Measurements from ENCODE around the gene PDZD2. TPM values are rescaled to one million over a fixed set of nuclear protein-coding genes. Genes with fewer than 3 reads are reported as not detected.
A peak's percentile ranks its signal among the peaks of the same experiment; 100 is the strongest.
"Not testable (repeated sequence)": the region's sequence is repeated elsewhere in the genome, so short reads cannot be mapped to it uniquely, and the experiment has no call there.

PDZD2 gene
- total RNA-seq, 2 donors from 2014 or later = 1.4 to 3.0 TPM

DNA sequence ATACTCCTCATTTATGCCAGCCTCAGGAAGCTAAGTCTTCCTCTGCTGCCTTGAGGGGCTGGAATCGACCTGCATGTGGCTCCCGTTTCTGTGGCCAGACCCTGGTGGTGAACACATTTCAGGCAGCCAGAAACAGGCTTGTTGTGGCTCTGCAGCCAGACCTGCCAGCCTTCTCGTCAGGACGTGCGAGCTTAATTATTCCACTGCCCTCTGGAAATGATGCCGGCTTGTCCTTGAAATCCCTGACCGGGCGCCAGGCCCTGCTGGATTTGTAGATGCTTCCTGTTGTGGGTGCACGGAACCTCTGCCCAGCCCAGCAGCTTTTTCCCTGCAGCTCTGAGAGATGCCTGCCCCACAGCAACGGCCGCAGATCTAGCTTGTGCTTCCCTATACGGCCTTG is 41.6 kb downstream of the PDZD2 start:
- H3K9me3 ChIP-seq (ENCODE audit: control insufficient read depth, low read length, poor library complexity, severe bottlenecking) = no peaks in the 10 kb centered on the region
- no peak for DNase-seq
- Mint-ChIP-seq H3K4me1 (no peaks in the 10 kb centered on the region), H3K4me3 (no peak overlapping the region), H3K27me3 (no peaks in the 10 kb centered on the region), H3K36me3 (ENCODE audit: low read depth) (no peaks in the 10 kb centered on the region), H3K27ac (no peak overlapping the region)
- no peak for ATAC-seq

DNA sequence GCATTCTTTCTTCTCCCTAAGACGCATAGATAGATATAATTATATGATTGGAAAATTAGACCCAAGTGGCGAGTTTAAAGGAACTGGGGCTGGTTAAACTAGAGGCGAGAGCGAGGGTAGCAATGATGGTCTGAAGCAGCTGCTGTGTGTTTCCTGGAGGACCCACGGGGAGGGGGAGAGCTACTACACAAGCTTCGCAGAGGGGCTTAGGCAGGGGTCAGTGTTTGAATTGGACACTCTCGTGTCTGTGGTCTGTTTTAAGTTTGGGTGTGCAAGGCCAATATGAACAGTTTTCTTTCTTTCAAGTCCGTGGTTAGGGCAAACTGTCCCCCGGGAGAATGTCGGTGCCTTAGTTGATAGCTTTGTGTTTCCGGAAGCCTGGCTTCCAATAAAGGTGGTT is 43.1 kb downstream of the PDZD2 start:
- Mint-ChIP-seq H3K36me3 (ENCODE audit: low read depth) (no peaks in the 10 kb centered on the region), H3K27ac (no peak overlapping the region), H3K4me1 (no peaks in the 10 kb centered on the region), H3K27me3 (no peaks in the 10 kb centered on the region), H3K4me3 (no peak overlapping the region)
- H3K9me3 ChIP-seq (ENCODE audit: control insufficient read depth, low read length, poor library complexity, severe bottlenecking) = no peaks in the 10 kb centered on the region
- ATAC-seq = no peak
- no peak for DNase-seq

DNA sequence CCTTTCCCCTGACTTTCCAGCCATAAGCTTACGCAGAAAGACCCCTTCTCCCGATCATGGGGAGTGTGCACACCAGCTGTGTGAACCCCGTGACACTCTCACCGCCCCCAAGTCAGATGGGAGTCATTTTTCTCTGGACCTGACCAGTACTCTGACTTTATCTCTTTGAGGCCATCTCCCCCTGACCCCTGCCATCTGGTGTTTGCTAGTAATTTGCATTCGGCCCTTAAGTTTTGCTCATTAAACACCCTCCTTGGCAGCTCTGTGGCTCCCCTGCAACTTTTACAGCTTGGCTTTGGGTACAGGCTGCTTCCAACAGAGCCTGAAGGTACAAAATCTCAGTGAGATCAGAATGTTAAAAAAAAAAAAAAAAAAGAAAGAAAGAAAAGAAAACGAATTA is 43.9 kb downstream of the PDZD2 start:
- no peaks in the 10 kb centered on the region for H3K9me3 ChIP-seq (ENCODE audit: control insufficient read depth, low read length, poor library complexity, severe bottlenecking)
- ATAC-seq (no peak), DNase-seq (no peak)
- no peaks in the 10 kb centered on the region for H3K4me1 Mint-ChIP-seq
- no peak overlapping the region for H3K27ac Mint-ChIP-seq
- no peaks in the 10 kb centered on the region for H3K36me3 Mint-ChIP-seq (ENCODE audit: low read depth)
- no peaks in the 10 kb centered on the region for H3K27me3 Mint-ChIP-seq
- no peak overlapping the region for H3K4me3 Mint-ChIP-seq

DNA sequence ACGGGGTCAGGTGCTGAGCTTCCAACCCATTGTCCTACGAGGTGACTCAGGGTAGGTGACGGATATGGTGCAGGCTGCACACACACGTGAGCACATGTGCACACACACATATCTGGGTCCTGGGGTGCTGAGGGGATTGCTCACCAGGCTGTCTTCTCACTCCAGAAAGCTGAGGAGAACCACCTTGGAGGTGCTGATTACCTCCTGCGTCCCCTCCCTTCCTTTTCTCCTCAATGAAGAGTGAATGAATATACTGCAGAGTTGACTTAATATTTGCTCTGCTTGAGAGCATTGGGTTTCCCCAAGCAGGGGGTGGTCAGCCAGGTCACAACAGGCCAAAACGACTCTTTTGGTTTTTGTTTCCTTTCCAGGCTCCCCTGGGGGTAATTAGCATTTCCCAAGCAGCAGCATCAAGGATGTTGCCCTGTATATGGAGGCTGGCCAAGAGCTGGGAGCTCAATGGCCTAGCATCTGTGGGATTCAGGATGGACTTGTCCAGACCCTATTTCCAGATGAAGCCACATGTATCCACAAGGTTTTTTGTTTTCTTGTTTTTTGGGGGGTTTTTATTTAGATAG is 49.7 kb downstream of the PDZD2 start:
- ATAC-seq (no peak), DNase-seq (no peak)
- Mint-ChIP-seq H3K36me3 (ENCODE audit: low read depth) (no peaks in the 10 kb centered on the region), H3K4me3 (no peak overlapping the region), H3K4me1 (no peaks in the 10 kb centered on the region), H3K27me3 (no peaks in the 10 kb centered on the region), H3K27ac (no peak overlapping the region)
- no peaks in the 10 kb centered on the region for H3K9me3 ChIP-seq (ENCODE audit: control insufficient read depth, low read length, poor library complexity, severe bottlenecking)

DNA sequence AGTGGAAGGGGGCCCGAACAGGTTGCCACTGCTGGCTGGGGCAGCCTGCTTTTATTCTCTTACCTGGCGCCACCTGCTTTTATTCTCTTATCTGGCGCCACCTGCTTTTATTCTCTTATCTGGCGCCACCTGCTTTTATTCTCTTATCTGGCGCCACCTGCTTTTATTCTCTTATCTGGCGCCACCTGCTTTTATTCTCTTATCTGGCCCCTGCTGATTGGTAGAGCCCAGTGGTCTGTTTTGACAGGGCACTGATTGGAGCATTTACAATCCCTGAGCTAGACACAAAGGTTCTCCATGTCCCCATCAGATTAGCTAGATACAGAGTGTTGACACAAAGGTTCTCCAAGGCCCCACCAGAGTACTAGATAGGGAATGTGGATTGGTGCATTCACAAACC is 52.5 kb downstream of the PDZD2 start:
- not testable (repeated sequence) for H3K4me3 Mint-ChIP-seq; H3K27ac Mint-ChIP-seq; ATAC-seq; H3K4me1 Mint-ChIP-seq; DNase-seq; H3K36me3 Mint-ChIP-seq (ENCODE audit: low read depth); H3K9me3 ChIP-seq (ENCODE audit: control insufficient read depth, low read length, poor library complexity, severe bottlenecking); H3K27me3 Mint-ChIP-seq

DNA sequence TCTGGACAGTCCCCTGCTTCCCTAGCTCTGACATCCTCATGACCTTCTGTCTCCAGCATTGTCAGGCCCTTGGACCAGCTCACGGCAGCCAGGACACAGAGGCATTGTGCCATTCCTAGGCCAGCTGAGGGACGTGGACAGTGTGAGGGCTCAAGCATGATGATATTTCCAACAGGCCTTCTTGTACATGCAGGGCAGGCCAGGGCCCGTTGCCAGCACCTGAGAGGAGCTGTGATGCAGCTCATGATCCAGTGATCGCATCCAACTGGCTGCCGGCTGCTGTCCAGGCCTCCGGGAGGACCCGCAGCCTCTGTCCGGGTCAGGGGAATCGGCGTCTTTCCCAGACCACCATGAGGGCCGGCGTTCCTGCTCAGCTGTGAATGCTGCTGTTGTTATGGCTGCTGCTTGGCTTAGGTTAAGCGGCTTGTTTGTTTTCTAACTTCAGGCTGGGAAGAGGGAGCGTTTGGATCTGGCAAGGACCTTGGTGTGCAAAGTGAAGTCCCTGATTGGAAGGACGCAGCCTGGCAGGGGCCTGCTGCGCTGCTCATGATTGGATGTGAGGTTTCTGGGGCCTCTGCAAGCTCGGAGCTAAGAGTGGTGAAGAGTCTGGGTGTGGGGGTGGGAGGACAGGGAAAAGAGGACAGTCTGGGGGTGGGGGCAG is 53.8 kb downstream of the PDZD2 start:
- DNase-seq = no peak
- H3K9me3 ChIP-seq (ENCODE audit: control insufficient read depth, low read length, poor library complexity, severe bottlenecking) = no peaks in the 10 kb centered on the region
- H3K4me1 Mint-ChIP-seq = no peaks in the 10 kb centered on the region
- ATAC-seq = no peak
- no peaks in the 10 kb centered on the region for H3K27me3 Mint-ChIP-seq
- H3K4me3 Mint-ChIP-seq = no peak overlapping the region
- H3K27ac Mint-ChIP-seq = no peak overlapping the region
- H3K36me3 Mint-ChIP-seq (ENCODE audit: low read depth) = no peaks in the 10 kb centered on the region

DNA sequence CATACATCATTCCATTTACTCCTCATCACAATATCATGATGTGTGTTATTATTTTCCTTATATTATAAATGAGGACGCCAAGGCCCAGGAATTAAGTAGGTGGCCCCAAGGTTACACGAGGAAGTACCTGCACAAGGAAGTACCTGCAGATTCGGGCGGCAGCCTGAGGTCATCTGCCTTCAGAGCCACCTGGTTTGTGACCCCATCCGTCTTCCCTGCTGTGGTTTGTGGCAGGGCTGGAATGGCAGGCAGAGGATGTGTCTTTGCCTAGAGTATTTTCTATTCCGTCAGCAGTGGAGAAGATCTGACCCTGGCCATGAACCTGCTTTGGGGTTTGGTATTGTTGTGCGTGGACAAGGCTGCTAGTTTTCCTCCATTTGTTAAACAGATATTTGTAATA is 59.7 kb downstream of the PDZD2 start:
- DNase-seq (no peak), ATAC-seq (no peak)
- Mint-ChIP-seq H3K36me3 (ENCODE audit: low read depth) (no peaks in the 10 kb centered on the region), H3K4me3 (no peak overlapping the region), H3K27me3 (peaks cover 16% of the 10 kb centered on the region), H3K27ac (peak overlapping the region; percentile 45), H3K4me1 (no peaks in the 10 kb centered on the region)
- no peaks in the 10 kb centered on the region for H3K9me3 ChIP-seq (ENCODE audit: control insufficient read depth, low read length, poor library complexity, severe bottlenecking)

DNA sequence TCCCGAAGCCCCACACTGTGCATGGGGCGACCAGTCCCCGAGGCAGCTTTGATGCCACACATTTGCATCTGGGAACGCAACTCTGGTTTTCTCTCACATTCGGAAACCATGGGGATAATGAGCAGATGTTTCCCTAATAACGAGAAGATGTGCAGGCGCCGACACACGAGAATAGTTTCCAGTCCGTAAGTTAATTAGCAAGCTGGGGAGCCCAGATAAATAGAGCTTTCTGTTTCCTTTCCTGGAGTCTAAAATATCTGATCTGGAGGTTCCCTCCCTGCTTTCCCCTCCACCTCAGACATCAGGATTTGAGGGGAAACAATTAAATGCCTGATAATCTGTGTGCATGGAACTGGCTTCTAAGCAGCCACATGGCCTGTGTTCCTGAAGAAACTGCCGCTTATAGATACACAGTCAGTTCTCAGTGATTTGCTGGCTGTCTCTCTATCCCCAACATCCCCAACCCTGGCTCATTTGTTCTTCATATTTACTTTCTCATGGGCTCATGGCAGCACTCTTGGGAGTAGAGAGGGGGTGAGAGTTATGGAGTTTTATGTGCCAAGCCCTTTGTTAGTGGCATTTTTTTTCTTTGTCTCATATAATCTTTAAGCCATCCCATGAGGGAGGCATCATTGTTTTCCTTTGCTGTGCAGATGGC is 62.8 kb downstream of the PDZD2 start:
- H3K4me3 Mint-ChIP-seq = no peak overlapping the region
- H3K27me3 Mint-ChIP-seq = peaks cover 16% of the 10 kb centered on the region
- H3K9me3 ChIP-seq (ENCODE audit: control insufficient read depth, low read length, poor library complexity, severe bottlenecking) = no peaks in the 10 kb centered on the region
- ATAC-seq = no peak
- no peak for DNase-seq
- no peak overlapping the region for H3K27ac Mint-ChIP-seq
- H3K36me3 Mint-ChIP-seq (ENCODE audit: low read depth) = peaks cover 2% of the 10 kb centered on the region
- no peaks in the 10 kb centered on the region for H3K4me1 Mint-ChIP-seq

DNA sequence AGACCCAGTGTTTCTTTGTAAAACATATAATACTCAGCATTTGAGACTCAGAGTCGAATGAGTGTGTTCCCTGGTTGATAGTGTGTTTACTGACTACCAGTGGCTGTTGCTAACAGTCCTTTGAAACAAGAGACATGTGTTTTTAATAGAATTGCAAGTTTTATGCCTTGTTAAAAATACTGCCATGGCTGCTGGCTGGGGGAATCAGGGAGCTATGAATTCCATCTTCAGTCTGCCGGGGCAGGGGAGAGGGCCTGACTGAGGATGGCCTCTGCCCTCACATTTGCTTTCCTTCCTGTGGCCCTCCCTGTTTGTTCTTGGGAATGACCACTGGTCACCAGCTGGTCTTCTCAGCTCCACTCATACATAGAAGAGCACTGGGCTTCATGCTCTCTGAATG is 63.8 kb downstream of the PDZD2 start:
- Mint-ChIP-seq H3K27me3 (peaks cover 16% of the 10 kb centered on the region), H3K4me1 (no peaks in the 10 kb centered on the region), H3K27ac (no peak overlapping the region), H3K4me3 (no peak overlapping the region), H3K36me3 (ENCODE audit: low read depth) (peaks cover 2% of the 10 kb centered on the region)
- no peak for ATAC-seq
- DNase-seq = no peak
- H3K9me3 ChIP-seq (ENCODE audit: control insufficient read depth, low read length, poor library complexity, severe bottlenecking) = no peaks in the 10 kb centered on the region

DNA sequence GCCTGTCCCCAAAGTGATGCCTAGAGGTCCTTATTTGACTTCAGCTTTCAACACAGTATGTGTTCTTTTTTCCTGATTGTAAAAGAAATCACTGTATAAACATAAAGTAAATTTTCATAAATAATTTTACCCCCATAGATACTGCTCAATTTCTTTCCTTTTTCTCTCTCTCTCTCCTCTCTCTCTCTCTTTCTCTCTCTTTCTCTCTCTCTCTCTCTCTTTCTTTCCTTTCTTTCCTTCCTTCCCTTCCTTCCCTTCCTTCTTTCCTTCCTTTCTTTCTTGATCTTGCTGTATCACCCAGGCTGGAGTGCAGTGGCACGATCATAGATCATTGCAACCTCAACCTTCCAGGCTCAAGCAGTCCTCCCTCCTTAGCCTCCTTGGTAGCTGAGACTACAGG is 64.8 kb downstream of the PDZD2 start:
- no peaks in the 10 kb centered on the region for H3K4me1 Mint-ChIP-seq
- H3K36me3 Mint-ChIP-seq (ENCODE audit: low read depth) = peaks cover 2% of the 10 kb centered on the region
- H3K4me3 Mint-ChIP-seq = no peak overlapping the region
- no peak overlapping the region for H3K27ac Mint-ChIP-seq
- DNase-seq (no peak), ATAC-seq (no peak)
- H3K27me3 Mint-ChIP-seq = peaks cover 16% of the 10 kb centered on the region
- H3K9me3 ChIP-seq (ENCODE audit: control insufficient read depth, low read length, poor library complexity, severe bottlenecking) = no peaks in the 10 kb centered on the region

DNA sequence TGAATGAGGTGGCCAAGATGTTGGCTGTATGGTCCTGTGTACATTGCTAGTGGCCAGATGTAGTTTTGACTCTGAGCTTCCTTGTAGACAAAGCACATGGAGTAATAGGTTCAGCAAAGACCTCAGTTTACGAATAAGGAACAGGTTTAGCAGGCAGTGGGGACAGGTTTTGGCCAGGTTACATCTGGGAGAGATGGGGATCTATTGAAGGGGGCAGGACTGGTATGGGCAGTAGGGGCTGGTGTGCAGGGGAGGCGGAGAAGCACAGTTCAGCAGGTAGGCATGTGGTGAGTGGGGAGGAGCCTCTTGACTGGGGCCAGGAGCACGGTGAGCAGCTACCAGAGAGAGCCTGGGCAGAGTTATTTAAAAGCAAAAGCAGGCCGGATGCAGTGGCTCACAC is 67.3 kb downstream of the PDZD2 start:
- peaks cover 2% of the 10 kb centered on the region for H3K36me3 Mint-ChIP-seq (ENCODE audit: low read depth)
- no peak for ATAC-seq
- H3K27me3 Mint-ChIP-seq = peaks cover 11% of the 10 kb centered on the region
- H3K9me3 ChIP-seq (ENCODE audit: control insufficient read depth, low read length, poor library complexity, severe bottlenecking) = no peaks in the 10 kb centered on the region
- H3K4me1 Mint-ChIP-seq = no peaks in the 10 kb centered on the region
- H3K4me3 Mint-ChIP-seq = no peak overlapping the region
- no peak for DNase-seq
- H3K27ac Mint-ChIP-seq = no peak overlapping the region

DNA sequence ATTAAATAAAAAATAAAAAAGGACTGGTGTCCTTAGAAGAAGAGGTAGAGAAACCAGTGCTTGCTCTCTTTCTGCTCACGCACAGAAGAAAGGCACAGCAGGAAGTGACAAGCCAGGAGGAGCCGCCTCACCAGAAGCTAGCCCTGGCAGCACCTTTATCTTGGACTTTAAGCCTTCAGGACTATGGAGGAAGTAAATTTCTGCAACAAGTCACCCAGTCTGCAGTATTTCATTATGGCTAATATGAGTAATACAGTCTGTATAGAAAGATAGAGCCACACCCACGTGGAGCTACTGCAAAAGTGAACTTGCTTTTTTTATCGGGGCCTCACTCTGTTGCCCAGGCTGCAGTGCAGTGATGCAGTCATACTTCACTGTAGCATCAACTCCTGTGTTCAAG is 68.4 kb downstream of the PDZD2 start:
- Mint-ChIP-seq H3K27ac (no peak overlapping the region), H3K27me3 (no peaks in the 10 kb centered on the region), H3K36me3 (ENCODE audit: low read depth) (peaks cover 2% of the 10 kb centered on the region), H3K4me3 (no peak overlapping the region), H3K4me1 (no peaks in the 10 kb centered on the region)
- DNase-seq (no peak), ATAC-seq (no peak)
- H3K9me3 ChIP-seq (ENCODE audit: control insufficient read depth, low read length, poor library complexity, severe bottlenecking) = no peaks in the 10 kb centered on the region

DNA sequence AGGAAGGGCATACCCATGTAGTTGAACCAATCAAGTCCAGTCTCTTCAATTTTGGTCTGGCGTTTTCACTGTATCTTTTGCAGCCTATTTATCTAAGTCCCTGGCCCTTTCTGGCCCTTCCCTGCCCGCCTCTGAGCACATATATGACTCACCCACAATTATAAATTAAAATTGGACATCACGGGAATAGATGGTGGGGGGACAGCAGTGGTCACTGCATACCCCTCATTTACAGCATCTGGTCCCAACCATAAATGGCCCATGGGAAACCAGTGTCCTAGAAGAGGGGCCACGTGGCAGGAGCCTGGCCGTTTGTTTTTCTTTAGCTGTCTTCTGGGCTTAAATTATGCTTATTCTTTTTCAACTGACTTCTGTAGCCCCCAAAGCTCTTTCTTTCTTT is 69.2 kb downstream of the PDZD2 start:
- Mint-ChIP-seq H3K4me1 (no peaks in the 10 kb centered on the region), H3K4me3 (no peak overlapping the region), H3K27ac (no peak overlapping the region), H3K36me3 (ENCODE audit: low read depth) (peaks cover 2% of the 10 kb centered on the region), H3K27me3 (no peaks in the 10 kb centered on the region)
- H3K9me3 ChIP-seq (ENCODE audit: control insufficient read depth, low read length, poor library complexity, severe bottlenecking) = no peaks in the 10 kb centered on the region
- DNase-seq = no peak
- ATAC-seq = no peak

DNA sequence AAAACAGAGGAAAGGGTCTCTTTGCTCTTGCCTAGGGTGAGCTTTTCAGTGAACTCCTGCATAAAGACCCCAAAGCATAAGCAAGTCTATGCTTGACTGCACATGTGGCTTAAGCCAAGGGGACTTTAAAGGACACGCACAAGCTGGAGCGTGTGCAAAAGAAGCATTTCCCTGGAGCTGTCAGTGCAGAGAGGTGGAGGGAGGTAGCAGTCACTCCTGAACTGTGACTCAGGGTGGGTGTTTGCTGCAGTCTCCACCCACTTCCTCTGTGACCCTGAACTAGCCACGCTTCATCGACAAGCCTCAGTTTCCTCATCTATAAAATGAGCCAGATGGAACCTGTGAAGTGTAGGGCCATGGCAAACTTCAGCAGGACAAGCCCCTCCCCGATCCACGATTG is 72.4 kb downstream of the PDZD2 start:
- H3K4me1 Mint-ChIP-seq = no peaks in the 10 kb centered on the region
- no peak overlapping the region for H3K4me3 Mint-ChIP-seq
- no peaks in the 10 kb centered on the region for H3K27me3 Mint-ChIP-seq
- H3K36me3 Mint-ChIP-seq (ENCODE audit: low read depth) = no peaks in the 10 kb centered on the region
- H3K9me3 ChIP-seq (ENCODE audit: control insufficient read depth, low read length, poor library complexity, severe bottlenecking) = no peaks in the 10 kb centered on the region
- no peak for DNase-seq
- no peak overlapping the region for H3K27ac Mint-ChIP-seq
- ATAC-seq = no peak
